Activated CD4-positive, alpha-beta T cell treated with anti-CD3 and anti-CD28 coated beads, Interleukin-2, amount 10 ng/mL, durations not matched to agents 7 days and 5 days (primary cell): ENCODE measurements around the gene PSMG4. TPM values are rescaled to one million over a fixed set of nuclear protein-coding genes. Genes with fewer than 3 reads are reported as not detected.

Experiments used
- CTCF ChIA-PET: fragments of 350-600 bp; sonication (Branson Sonifier 250); formaldehyde crosslinking; loops from one replicate; lab custom pipeline; 2021; ENCODE audit warnings: antibody characterized with exemption; lab: Charles Lee
- POLR2A ChIA-PET: fragments of 350-600 bp; sonication (Branson Sonifier 250); formaldehyde crosslinking; loops from one replicate; lab custom pipeline; 2021; ENCODE audit warnings: antibody characterized with exemption; lab: Charles Lee
- DNase-seq: peaks from one replicate; pipeline ENCODE4 v3.0.0-alpha.2; 2020
- H3K27ac Mint-ChIP-seq: one replicate; pipeline ENCODE4 v1.8.0; 2021; ENCODE audit warnings: mild to moderate bottlenecking, moderate library complexity, mixed read lengths
- H3K27me3 Mint-ChIP-seq: one replicate; pipeline ENCODE4 v1.8.0; 2021; ENCODE audit warnings: mixed read lengths
- H3K36me3 Mint-ChIP-seq: one replicate; pipeline ENCODE4 v1.8.0; 2021; ENCODE audit warnings: low read depth, mixed read lengths
- H3K4me1 Mint-ChIP-seq: one replicate; pipeline ENCODE4 v1.8.0; 2021; ENCODE audit warnings: mixed read lengths
- H3K4me3 Mint-ChIP-seq: one replicate; pipeline ENCODE4 v1.8.0; 2021; ENCODE audit warnings: mild to moderate bottlenecking, moderate library complexity, mixed read lengths
- H3K9me3 Mint-ChIP-seq: one replicate; pipeline ENCODE4 v1.8.0; 2021; ENCODE audit warnings: mixed read lengths
- total RNA-seq, 2 experiments: library from RNA; stranded (reverse); gene quantifications; one replicate each; pipeline ENCODE4 v1.2.3, GENCODE V29; 2021

The PSMG4 gene
- total RNA-seq, 2 experiments from 2014 or later: 21.5 to 24.7 TPM

DNA sequence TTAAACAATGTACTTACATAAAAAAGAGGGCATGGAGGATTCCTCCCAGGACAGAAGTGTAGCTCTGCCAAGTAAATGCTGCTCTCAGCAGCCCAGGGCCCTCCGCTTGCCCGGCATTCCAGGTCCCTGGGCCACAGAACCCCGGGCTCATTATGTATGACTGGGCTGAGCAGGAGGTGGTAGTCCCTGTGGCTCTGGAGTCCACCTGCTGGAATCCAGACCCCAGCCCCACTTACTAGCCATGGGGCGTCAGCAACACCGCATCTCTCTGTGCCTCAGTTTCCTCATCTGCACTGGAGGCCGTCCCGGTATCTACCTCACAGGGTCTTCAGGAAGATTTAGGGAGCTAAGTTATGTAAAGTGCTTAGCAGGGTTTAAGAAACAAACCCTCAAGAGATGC lies 55.4 kb downstream of the PSMG4 start:
- Mint-ChIP-seq H3K27ac (no peak overlapping the region), H3K9me3 (no peaks in the 10 kb centered on the region), H3K4me1 (peaks cover 18% of the 10 kb centered on the region), H3K27me3 (peaks cover 15% of the 10 kb centered on the region), H3K36me3 (no peaks in the 10 kb centered on the region), H3K4me3 (no peak overlapping the region)
- no peak for DNase-seq
- POLR2A ChIA-PET: interaction anchor here (0.5 kb wide), 1 partner anchor 524 kb away, joined by 6 read pairs; no protein-coding TSS in a partner anchor
- CTCF ChIA-PET: no interaction called here

DNA sequence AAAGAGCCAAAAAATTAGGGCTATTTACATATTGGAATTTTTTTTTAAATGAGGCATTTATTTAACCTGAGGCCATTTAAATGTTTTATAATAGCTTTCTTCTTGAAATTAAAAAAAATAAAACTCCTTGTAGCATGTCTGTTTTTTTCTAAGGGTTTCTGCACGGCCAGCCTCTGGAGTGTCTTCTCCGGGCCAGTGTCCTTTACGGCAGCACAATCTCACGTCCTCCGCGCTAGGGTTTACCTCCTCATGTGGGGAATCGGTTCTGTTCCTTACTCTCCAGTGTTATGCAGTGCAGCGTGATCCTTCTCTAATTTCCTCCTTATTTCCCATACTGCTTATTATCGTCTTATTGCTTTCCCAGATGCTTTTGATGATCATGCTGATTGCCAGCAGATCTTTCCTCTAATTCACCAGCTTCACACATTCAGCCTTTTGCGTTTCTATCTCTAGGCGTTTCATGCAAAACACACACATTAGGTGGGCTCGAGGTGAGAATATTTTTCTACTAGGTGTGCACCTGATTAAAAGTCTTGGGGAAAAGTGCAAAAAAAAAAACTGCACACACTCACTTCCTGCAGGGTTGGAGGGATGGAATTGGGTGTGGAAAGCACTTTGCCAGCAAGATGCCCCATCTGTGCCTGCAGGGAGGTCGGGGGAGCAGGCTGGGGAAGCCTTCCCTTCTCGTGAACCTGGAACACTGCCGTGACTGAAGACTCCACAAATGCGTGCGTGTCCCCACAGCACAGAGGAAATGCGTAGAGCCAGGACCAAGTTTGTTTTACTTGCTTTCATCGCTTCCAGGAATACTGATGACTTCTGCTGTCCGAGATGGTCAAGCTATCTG lies 56.1 kb downstream of the PSMG4 start:
- Mint-ChIP-seq H3K9me3 (no peaks in the 10 kb centered on the region), H3K4me1 (peaks cover 19% of the 10 kb centered on the region), H3K27me3 (peaks cover 17% of the 10 kb centered on the region), H3K36me3 (no peaks in the 10 kb centered on the region), H3K27ac (no peak overlapping the region), H3K4me3 (no peak overlapping the region)
- ChIA-PET CTCF (no interaction called here), POLR2A (no interaction called here)
- no peak for DNase-seq

DNA sequence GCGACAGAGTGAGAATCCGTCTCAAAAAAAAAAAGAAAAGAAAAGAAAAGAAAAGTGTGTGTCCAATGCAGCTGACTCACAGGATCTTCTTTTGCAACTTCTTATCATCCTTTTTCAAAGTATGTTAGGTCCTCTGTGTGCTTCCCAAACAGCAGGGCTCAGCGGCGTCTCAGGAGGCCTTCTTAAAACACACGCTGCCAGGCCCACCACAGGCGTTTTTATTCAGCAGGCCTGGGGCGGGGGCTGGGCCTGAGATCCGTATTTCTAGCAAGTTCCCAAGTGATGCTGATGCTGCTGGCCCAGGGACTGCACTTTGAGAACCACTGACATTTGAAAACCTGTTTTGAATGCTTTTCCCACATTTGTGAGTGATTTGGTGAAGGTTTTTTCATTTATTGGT lies 57.1 kb downstream of the PSMG4 start:
- ChIA-PET CTCF (no interaction called here), POLR2A (interaction anchor here (0.7 kb wide), 1 partner anchor 340 kb away, joined by 3 read pairs; no protein-coding TSS in a partner anchor)
- Mint-ChIP-seq H3K4me3 (no peak overlapping the region), H3K27me3 (peaks cover 17% of the 10 kb centered on the region), H3K4me1 (peaks cover 19% of the 10 kb centered on the region), H3K9me3 (no peaks in the 10 kb centered on the region), H3K36me3 (no peaks in the 10 kb centered on the region), H3K27ac (no peak overlapping the region)
- no peak for DNase-seq

DNA sequence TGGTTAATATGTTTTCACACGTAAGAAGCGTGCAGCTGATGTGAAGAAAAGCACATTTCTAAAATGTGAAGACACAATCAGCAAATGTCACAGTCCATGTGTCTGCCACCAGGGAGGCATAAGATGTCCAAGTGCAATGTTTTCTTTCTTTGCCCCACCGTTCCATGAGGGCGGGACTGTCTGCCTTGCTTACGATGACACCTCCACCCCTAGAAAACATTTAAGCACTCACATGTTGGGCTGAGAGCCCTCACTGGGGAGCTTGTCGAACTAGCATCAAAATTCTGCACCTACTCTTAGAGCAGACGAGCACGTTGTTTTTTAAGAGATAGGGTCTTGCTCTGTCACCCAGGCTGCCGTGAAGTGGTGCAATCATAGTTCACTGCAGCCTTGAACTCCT lies 57.6 kb downstream of the PSMG4 start:
- POLR2A ChIA-PET: no interaction called here
- H3K9me3 Mint-ChIP-seq: no peaks in the 10 kb centered on the region
- peaks cover 19% of the 10 kb centered on the region for H3K4me1 Mint-ChIP-seq
- no peaks in the 10 kb centered on the region for H3K36me3 Mint-ChIP-seq
- no peak overlapping the region for H3K27ac Mint-ChIP-seq
- H3K4me3 Mint-ChIP-seq: no peak overlapping the region
- CTCF ChIA-PET: no interaction called here
- no peak for DNase-seq
- peaks cover 17% of the 10 kb centered on the region for H3K27me3 Mint-ChIP-seq

DNA sequence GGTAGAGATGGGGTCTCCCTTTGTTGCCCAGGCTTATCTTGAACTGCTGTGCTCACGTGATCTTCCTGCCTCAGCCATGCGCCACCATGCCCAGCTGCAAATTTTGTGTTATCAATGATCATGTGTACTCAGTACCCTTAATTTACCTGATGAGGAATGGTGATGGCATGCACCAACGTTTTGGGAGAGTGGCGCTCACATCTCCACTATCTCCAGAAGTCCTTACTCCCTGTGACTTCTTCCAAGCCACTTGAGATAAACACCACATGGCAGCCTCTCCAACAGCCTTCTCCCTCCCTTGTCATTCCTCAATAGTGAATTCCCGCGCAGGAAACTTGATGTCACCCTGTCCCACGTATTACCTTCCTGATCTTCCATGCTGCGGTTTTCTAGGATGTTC lies 58.1 kb downstream of the PSMG4 start:
- POLR2A ChIA-PET: no interaction called here

More for the DNA sequence above, 58.1 kb downstream of the PSMG4 start:
- H3K4me1 Mint-ChIP-seq: peaks cover 19% of the 10 kb centered on the region
- H3K4me3 Mint-ChIP-seq: no peak overlapping the region
- H3K27ac Mint-ChIP-seq: no peak overlapping the region
- H3K36me3 Mint-ChIP-seq: no peaks in the 10 kb centered on the region
- CTCF ChIA-PET: no interaction called here
- H3K9me3 Mint-ChIP-seq: no peaks in the 10 kb centered on the region
- peaks cover 17% of the 10 kb centered on the region for H3K27me3 Mint-ChIP-seq
- DNase-seq: no peak

Other genes with a start within 250 kb of the PSMG4 start
- 10 to 100 TPM; 35.8 to 38.9 TPM for gene RIPK1, start 190.5 kb upstream of the PSMG4 start, total RNA-seq
- 1 to 10 TPM; 8.1 to 8.4 TPM for gene BPHL, start 140.2 kb upstream of the PSMG4 start, total RNA-seq
- gene TUBB2A, start 101.4 kb upstream of the PSMG4 start, total RNA-seq: 1 to 10 TPM in 1 of 2 experiments, under 1 TPM in 1; 0.69 to 1.2 TPM
- not detected for gene TUBB2B, start 31.3 kb upstream of the PSMG4 start, total RNA-seq
- 1 to 10 TPM; 1.3 TPM for gene SLC22A23, start 198.1 kb downstream of the PSMG4 start, total RNA-seq